Panc1 (cell line): ENCODE data around the gene CCSER2. TPM values are rescaled to one million over a fixed set of nuclear protein-coding genes. Genes with fewer than 3 reads are reported as not detected.
A peak's percentile ranks its signal among the peaks of the same experiment; 100 is the strongest.

ENCODE experiments used
- ATAC-seq: fragments of 200-7000 bp; cut with Tn5 transposase; 2 replicates; pipeline ENCODE4 v1.9.1; 2020; ENCODE audit warnings: mild to moderate bottlenecking, moderate library complexity
- BruUV-seq: library from RNA; stranded (reverse); fragments of 400-500 nt; replicated peaks from 2 replicates; lab custom pipeline; 2021; lab: Mats Ljungman, UMichigan
- CTCF ChIA-PET: fragments of 300-600 bp; sonication (Branson Sonifier 250); formaldehyde crosslinking; loops from one replicate; lab custom pipeline; 2022; ENCODE audit warnings: antibody characterized with exemption; lab: Charles Lee
- POLR2A ChIA-PET: fragments of 300-600 bp; sonication (Branson Sonifier 250); formaldehyde crosslinking; loops from one replicate; lab custom pipeline; 2022; ENCODE audit warnings: antibody characterized with exemption; lab: Charles Lee
- DNase-seq: peaks from one replicate; pipeline ENCODE4 v3.0.0-alpha.2; 2010; ENCODE audit warnings: low read depth, low spot score
- H3K27ac ChIP-seq: 2 replicates; pipeline ENCODE4 v1.5.1; 2011; ENCODE audit warnings: mild to moderate bottlenecking, low read length, inconsistent platforms
- H3K27me3 ChIP-seq: fragments of 200-500 bp; sonication (Bioruptor generic); 2 replicates; pipeline ENCODE4 v1.6.0; 2014; ENCODE audit warnings: low read length, inconsistent platforms; ENCODE audit not compliant: control insufficient read depth, insufficient read depth
- H3K36me3 ChIP-seq: fragments of 200-500 bp; sonication (Bioruptor generic); 2 replicates; pipeline ENCODE4 v1.5.1; 2014; ENCODE audit warnings: inconsistent platforms, mild to moderate bottlenecking, low read length, moderate library complexity; ENCODE audit not compliant: control insufficient read depth, insufficient read depth
- H3K4me1 ChIP-seq: 2 replicates; pipeline ENCODE4 v1.5.1; 2011; ENCODE audit warnings: inconsistent platforms, mild to moderate bottlenecking, low read length, moderate library complexity; ENCODE audit not compliant: control insufficient read depth, insufficient read depth
- H3K4me3 ChIP-seq, 2 experiments: 2 replicates each; pipeline ENCODE4 v1.5.1; 2011 to 2012; ENCODE audit warnings: low read depth in 2 of 2, low read length in 2 of 2, mild to moderate bottlenecking in 2 of 2, inconsistent platforms in 1 of 2, moderate library complexity in 1 of 2
- H3K9me3 ChIP-seq: fragments of 200-500 bp; sonication (Bioruptor generic); 2 replicates; pipeline ENCODE4 v1.5.1; 2014; ENCODE audit warnings: low read depth, mild to moderate bottlenecking, inconsistent platforms, low read length, moderate library complexity; ENCODE audit not compliant: control insufficient read depth, insufficient read depth
- CTCF ChIP-seq: fragments of 450-650 bp; IDR thresholded peaks from 2 replicates; pipeline ENCODE4 v1.5.1; 2017; ENCODE audit warnings: mild to moderate bottlenecking
- POLR2AphosphoS5 ChIP-seq: IDR thresholded peaks from 2 replicates; pipeline ENCODE4 v1.6.1; 2012; ENCODE audit warnings: mild to moderate bottlenecking, low read depth, low read length, moderate library complexity
- REST ChIP-seq, 2 experiments: IDR thresholded peaks; 2 replicates each; pipeline ENCODE4 v1.6.1; 2011 to 2012; ENCODE audit warnings: low read depth in 2 of 2, control low read depth in 1 of 2, low read length in 1 of 2, mild to moderate bottlenecking in 1 of 2, moderate library complexity in 1 of 2; ENCODE audit not compliant: insufficient read depth in 1 of 2
- SIN3A ChIP-seq: IDR thresholded peaks from 2 replicates; pipeline ENCODE4 v1.6.1; 2012; ENCODE audit warnings: low read depth, mild to moderate bottlenecking, low read length, moderate library complexity, borderline replicate concordance; ENCODE audit not compliant: insufficient read depth
- TCF7L2 ChIP-seq: IDR thresholded peaks from 2 replicates; pipeline ENCODE4 v1.6.1; 2011; ENCODE audit warnings: mild to moderate bottlenecking, low read depth, low read length, inconsistent platforms
- in situ Hi-C: cut with HindIII; loops from 2 replicates; pipeline ENCODE4 v1.10.0; 2016; ENCODE audit warnings: low sequenced_read_pairs, low pct_unique_long_range_greater_than_20kb
- intact Hi-C: fragments of 100-400 bp; cut with micrococcal nuclease; formaldehyde crosslinking; loops from one replicate; pipeline ENCODE4 v1.10.0; 2022; ENCODE audit not compliant: unreplicated experiment
- total RNA-seq: library from RNA; stranded (reverse); gene quantifications from one replicate; pipeline ENCODE4 v1.2.1, GENCODE V29; 2021; ENCODE audit not compliant: unreplicated experiment

The CCSER2 gene
- total RNA-seq, 1 experiment from 2014 or later = 63.7 TPM

GRCh38 chr10:84484541-84484940, 156.2 kb downstream of the CCSER2 start:
- no peak overlapping the region for H3K27ac ChIP-seq
- TF ChIP-seq SIN3A = no peak
- TF ChIP-seq CTCF = no peak
- no peak for TF ChIP-seq REST (IDR thresholded peaks at IDR 0.05; ENCODE audit: insufficient read depth in 1 of 2, low read depth in 2 of 2, low read length in 1 of 2)
- no peak for TF ChIP-seq POLR2AphosphoS5
- TF ChIP-seq TCF7L2 = no peak
- no peak for DNase-seq
- intact Hi-C loops (no loop called here), in situ Hi-C loops (no loop called here)
- H3K27me3 ChIP-seq = no peaks in the 10 kb centered on the region
- POLR2A ChIA-PET = no interaction called here
- CTCF ChIA-PET = no interaction called here
- no peak for ATAC-seq
- H3K4me1 ChIP-seq = no peaks in the 10 kb centered on the region
- no TSS peak for BruUV-seq
- no peak overlapping the region for H3K4me3 ChIP-seq
- H3K9me3 ChIP-seq = no peaks in the 10 kb centered on the region
- no peaks in the 10 kb centered on the region for H3K36me3 ChIP-seq

DNA sequence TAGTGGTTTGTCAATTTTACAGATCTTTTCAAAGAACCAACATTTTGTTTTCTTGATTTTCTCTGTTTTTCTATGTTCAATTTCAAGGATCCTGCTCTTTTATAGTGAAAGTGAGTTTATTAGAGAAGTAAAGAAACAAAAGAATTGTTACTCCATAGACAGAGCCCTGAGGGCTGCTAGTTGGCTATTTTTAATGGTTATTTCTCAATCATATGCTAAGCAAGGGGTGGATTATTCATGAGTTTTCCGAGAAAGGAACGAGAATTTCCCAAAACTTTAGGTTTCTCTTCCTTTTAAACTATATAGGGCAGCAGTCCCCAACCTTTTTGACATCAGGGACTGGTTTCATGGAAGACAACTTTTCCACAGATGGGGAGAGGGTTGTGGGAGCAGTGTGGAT, 165.0 kb downstream of the CCSER2 start:
- TSS peak; percentile 21 for BruUV-seq
- ATAC-seq (no peak), DNase-seq (no peak)
- ChIA-PET CTCF (no interaction called here), POLR2A (no interaction called here)
- H3K4me3 ChIP-seq = no peak overlapping the region
- intact Hi-C loops = no loop called here
- no peaks in the 10 kb centered on the region for H3K27me3 ChIP-seq
- in situ Hi-C loops = no loop called here
- no peak overlapping the region for H3K27ac ChIP-seq
- TF ChIP-seq SIN3A = no peak
- no peak for TF ChIP-seq REST (IDR thresholded peaks at IDR 0.05; ENCODE audit: insufficient read depth in 1 of 2, low read depth in 2 of 2, low read length in 1 of 2)
- no peak for TF ChIP-seq CTCF
- TF ChIP-seq TCF7L2 = no peak
- H3K4me1 ChIP-seq = no peaks in the 10 kb centered on the region
- H3K36me3 ChIP-seq = no peaks in the 10 kb centered on the region
- H3K9me3 ChIP-seq = no peaks in the 10 kb centered on the region
